SKM-1 (cell line): Measurements from ENCODE around the gene CFAP74.

Source experiments
- DNase-seq: peaks from one replicate; lab custom pipeline; 2025; ENCODE audit not compliant: unreplicated experiment; lab: John Stamatoyannopoulos, UW

CFAP74 gene

GRCh38 chr1:1917995-1918900, 85.3 kb downstream of the CFAP74 start:
- no peak for DNase-seq

- no peak for DNase-seq
These were observed 86.1 kb downstream of the CFAP74 start for GRCh38 chr1:1917304-1917976.

GRCh38 chr1:1916851-1917251, 86.7 kb downstream of the CFAP74 start:
- DNase-seq, result no peak

- DNase-seq, result no peak
These were observed 87.4 kb downstream of the CFAP74 start for GRCh38 chr1:1915911-1916840.

GRCh38 chr1:1914971-1915692, 88.5 kb downstream of the CFAP74 start, which contains the start of gene CALML6:
TSS of gene CALML6 (plus strand) at chr1:1915260. CDS start at chr1:1915281, 21 bp downstream.
- DNase-seq, result no peak

- no peak for DNase-seq
These were observed 89.2 kb downstream of the CFAP74 start for GRCh38 chr1:1914101-1914970.

- no peak for DNase-seq
These were observed 92.1 kb downstream of the CFAP74 start for GRCh38 chr1:1911350-1912041.

- no peak for DNase-seq
These were observed 92.8 kb downstream of the CFAP74 start for GRCh38 chr1:1910651-1911331.

- DNase-seq, result no peak
These were observed 93.5 kb downstream of the CFAP74 start for GRCh38 chr1:1910033-1910465.

GRCh38 chr1:1908506-1908791, 95.1 kb downstream of the CFAP74 start:
- no peak for DNase-seq

GRCh38 chr1:1907098-1907736, 96.4 kb downstream of the CFAP74 start:
- no peak for DNase-seq

GRCh38 chr1:1906185-1907097, 97.1 kb downstream of the CFAP74 start:
- peak; percentile 75 for DNase-seq

- no peak for DNase-seq
These were observed 100.4 kb downstream of the CFAP74 start for GRCh38 chr1:1903224-1903623.

GRCh38 chr1:1901641-1902294, 101.8 kb downstream of the CFAP74 start:
- no peak for DNase-seq

GRCh38 chr1:1900883-1901640, 102.5 kb downstream of the CFAP74 start:
- DNase-seq, result no peak

GRCh38 chr1:1899967-1900327, 103.6 kb downstream of the CFAP74 start:
- DNase-seq, result no peak
